GM12878 (cell line): ENCODE data around the gene LHX2.

Experiments used
- CTCF ChIP-seq, 3 experiments: IDR thresholded peaks in 2 of 3; conservative IDR thresholded peaks in 1 of 3; 2 replicates each; pipeline ENCODE4 v1.5.1; 2011; ENCODE audit warnings: low read depth in 3 of 3, low read length in 3 of 3, mild to moderate bottlenecking in 3 of 3, control low read depth in 2 of 3, moderate library complexity in 2 of 3, inconsistent platforms in 1 of 3, mixed read lengths in 1 of 3; ENCODE audit not compliant: control insufficient read depth in 2 of 3, insufficient read depth in 1 of 3; ENCODE audit errors: extremely low read depth in 1 of 3
- HDAC2 ChIP-seq: fragments of 200-600 bp; sonication (generic); IDR thresholded peaks from 2 replicates; pipeline ENCODE4 v1.6.1; 2017
- MTA3 ChIP-seq: IDR thresholded peaks from 2 replicates; pipeline ENCODE4 v1.6.1; 2012; ENCODE audit warnings: low read length, inconsistent platforms, borderline replicate concordance
- SREBF1 ChIP-seq: IDR thresholded peaks from 2 replicates; pipeline ENCODE4 v1.6.1; 2012; ENCODE audit warnings: mild to moderate bottlenecking, low read length
- SRF ChIP-seq, 2 experiments: IDR thresholded peaks; 2 replicates each; pipeline ENCODE4 v1.6.1; 2011; ENCODE audit warnings: low read depth in 2 of 2, low read length in 2 of 2, mild to moderate bottlenecking in 1 of 2, moderate library complexity in 1 of 2
- SUZ12 ChIP-seq: fragments of 200-600 bp; sonication (generic); IDR thresholded peaks from one replicate; pipeline ENCODE4 v1.6.1; 2018; ENCODE audit warnings: antibody characterized with exemption, mild to moderate bottlenecking; ENCODE audit not compliant: unreplicated experiment
- ZNF384 ChIP-seq: IDR thresholded peaks from 2 replicates; pipeline ENCODE4 v1.6.1; 2012; ENCODE audit warnings: low read depth, mild to moderate bottlenecking, low read length, improper control_type of control experiment, borderline replicate concordance
- TF ChIP-seq, protein P1 (sequence below): IDR thresholded peaks from 2 replicates; pipeline ENCODE4 v1.6.1; 2012; ENCODE audit warnings: mild to moderate bottlenecking, low read depth, low read length

GRCh38 chr9:124006448-124007361 lies 4.9 kb upstream of the LHX2 start:
- TF ChIP-seq, protein P1, sequence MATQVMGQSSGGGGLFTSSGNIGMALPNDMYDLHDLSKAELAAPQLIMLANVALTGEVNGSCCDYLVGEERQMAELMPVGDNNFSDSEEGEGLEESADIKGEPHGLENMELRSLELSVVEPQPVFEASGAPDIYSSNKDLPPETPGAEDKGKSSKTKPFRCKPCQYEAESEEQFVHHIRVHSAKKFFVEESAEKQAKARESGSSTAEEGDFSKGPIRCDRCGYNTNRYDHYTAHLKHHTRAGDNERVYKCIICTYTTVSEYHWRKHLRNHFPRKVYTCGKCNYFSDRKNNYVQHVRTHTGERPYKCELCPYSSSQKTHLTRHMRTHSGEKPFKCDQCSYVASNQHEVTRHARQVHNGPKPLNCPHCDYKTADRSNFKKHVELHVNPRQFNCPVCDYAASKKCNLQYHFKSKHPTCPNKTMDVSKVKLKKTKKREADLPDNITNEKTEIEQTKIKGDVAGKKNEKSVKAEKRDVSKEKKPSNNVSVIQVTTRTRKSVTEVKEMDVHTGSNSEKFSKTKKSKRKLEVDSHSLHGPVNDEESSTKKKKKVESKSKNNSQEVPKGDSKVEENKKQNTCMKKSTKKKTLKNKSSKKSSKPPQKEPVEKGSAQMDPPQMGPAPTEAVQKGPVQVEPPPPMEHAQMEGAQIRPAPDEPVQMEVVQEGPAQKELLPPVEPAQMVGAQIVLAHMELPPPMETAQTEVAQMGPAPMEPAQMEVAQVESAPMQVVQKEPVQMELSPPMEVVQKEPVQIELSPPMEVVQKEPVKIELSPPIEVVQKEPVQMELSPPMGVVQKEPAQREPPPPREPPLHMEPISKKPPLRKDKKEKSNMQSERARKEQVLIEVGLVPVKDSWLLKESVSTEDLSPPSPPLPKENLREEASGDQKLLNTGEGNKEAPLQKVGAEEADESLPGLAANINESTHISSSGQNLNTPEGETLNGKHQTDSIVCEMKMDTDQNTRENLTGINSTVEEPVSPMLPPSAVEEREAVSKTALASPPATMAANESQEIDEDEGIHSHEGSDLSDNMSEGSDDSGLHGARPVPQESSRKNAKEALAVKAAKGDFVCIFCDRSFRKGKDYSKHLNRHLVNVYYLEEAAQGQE = no peak
- TF ChIP-seq CTCF (IDR thresholded peaks at IDR 0.05 in 2 of 3, conservative IDR thresholded peaks at IDR 0.05 in 1 of 3; ENCODE audit: control insufficient read depth in 2 of 3, extremely low read depth in 1 of 3, insufficient read depth in 1 of 3, low read depth in 3 of 3, low read length in 3 of 3) = no peak
- no peak for TF ChIP-seq SRF (IDR thresholded peaks at IDR 0.05; ENCODE audit: low read depth in 2 of 2, low read length in 2 of 2)
- no peak for TF ChIP-seq SUZ12
- TF ChIP-seq MTA3 = no peak
- no peak for TF ChIP-seq HDAC2
- no peak for TF ChIP-seq ZNF384
- no peak for TF ChIP-seq SREBF1
